CD4-positive, alpha-beta T cell (primary cell): ENCODE results near the gene CEP89. TPM values are rescaled to one million over a fixed set of nuclear protein-coding genes. Genes with fewer than 3 reads are reported as not detected.
"Not testable (repeated sequence)": the region's sequence is repeated elsewhere in the genome, so short reads cannot be mapped to it uniquely, and the experiment has no call there.

ENCODE experiments used
- ATAC-seq: fragments of 200-7000 bp; cut with Tn5 transposase; one replicate; pipeline ENCODE4 v1.10.0; 2022; ENCODE audit warnings: mild to moderate bottlenecking; ENCODE audit not compliant: poor library complexity
- CTCF ChIA-PET: fragments of 350-600 bp; sonication (Branson Sonifier 250); formaldehyde crosslinking; loops from one replicate; lab custom pipeline; 2021; ENCODE audit warnings: antibody characterized with exemption, inconsistent platforms; lab: Charles Lee
- POLR2A ChIA-PET: fragments of 350-600 bp; sonication (Branson Sonifier 250); formaldehyde crosslinking; loops from one replicate; lab custom pipeline; 2021; ENCODE audit warnings: antibody characterized with exemption, inconsistent platforms; lab: Charles Lee
- DNase-seq, 14 experiments: peaks; one replicate each; pipeline ENCODE4 v3.0.0-alpha.2; 2013 to 2020; ENCODE audit warnings: mixed read lengths in 2 of 14
- H3K27ac ChIP-seq, 2 donors: one replicate each; pipeline versions ENCODE4 v1.5.1 to v1.7.0; 2013; ENCODE audit warnings: low read length in 2 of 2, low read depth in 1 of 2, mild to moderate bottlenecking in 1 of 2
- H3K27me3 ChIP-seq, 2 experiments: 1 replicate in 1 of 2; 2 replicates in 1 of 2; pipeline versions ENCODE4 v1.6.1 to v1.7.0; 2013; ENCODE audit warnings: low read length in 2 of 2, control low read depth in 1 of 2, mild to moderate bottlenecking in 1 of 2, moderate library complexity in 1 of 2; ENCODE audit not compliant: insufficient read depth in 2 of 2, control insufficient read depth in 1 of 2
- H3K36me3 ChIP-seq: one replicate; pipeline ENCODE4 v1.6.1; 2013; ENCODE audit warnings: low read length, control low read depth; ENCODE audit not compliant: insufficient read depth
- H3K4me1 ChIP-seq: one replicate; pipeline ENCODE4 v1.6.1; 2013; ENCODE audit warnings: low read length, control low read depth; ENCODE audit not compliant: insufficient read depth
- H3K4me3 ChIP-seq: one replicate; pipeline ENCODE4 v1.5.1; 2013; ENCODE audit warnings: mild to moderate bottlenecking, low read length, moderate library complexity
- H3K9me3 ChIP-seq, 2 experiments: 1 replicate in 1 of 2; 2 replicates in 1 of 2; pipeline versions ENCODE4 v1.6.1 to v1.7.0; 2013; ENCODE audit warnings: low read length in 2 of 2, mild to moderate bottlenecking in 2 of 2, control low read depth in 1 of 2, moderate library complexity in 1 of 2; ENCODE audit not compliant: control insufficient read depth in 1 of 2, insufficient read depth in 1 of 2
- H3K27ac Mint-ChIP-seq: one replicate; pipeline ENCODE4 v1.8.0; 2020; ENCODE audit warnings: mixed read lengths
- H3K27me3 Mint-ChIP-seq: one replicate; pipeline ENCODE4 v1.8.0; 2021; ENCODE audit warnings: mixed read lengths
- H3K36me3 Mint-ChIP-seq: one replicate; pipeline ENCODE4 v1.8.0; 2021; ENCODE audit warnings: low read depth, mixed read lengths
- H3K4me1 Mint-ChIP-seq: one replicate; pipeline ENCODE4 v1.8.0; 2021; ENCODE audit warnings: low read depth, mixed read lengths
- H3K4me3 Mint-ChIP-seq: one replicate; pipeline ENCODE4 v1.8.0; 2020; ENCODE audit warnings: mild to moderate bottlenecking, mixed read lengths
- H3K9me3 Mint-ChIP-seq: one replicate; pipeline ENCODE4 v1.8.0; 2020; ENCODE audit warnings: mixed read lengths
- CTCF ChIP-seq: fragments of 200-600 bp; IDR thresholded peaks from one replicate; pipeline ENCODE4 v1.8.0; 2022; ENCODE audit warnings: antibody characterized with exemption, mild to moderate bottlenecking
- intact Hi-C, 2 experiments: fragments of 100-400 bp; cut with DNase I in 1 of 2; cut with micrococcal nuclease in 1 of 2; formaldehyde crosslinking; loops; one replicate each; pipeline versions ENCODE4 v1.15.1 to v1.9.0; 2023 to 2025; cut with DNase I, micrococcal nuclease
- total RNA-seq, 174 experiments: library from RNA in 2 of 174; stranded (reverse) in 2 of 174; gene quantifications; one replicate each; pipeline ENCODE4 v1.2.3 and lab custom pipeline; 2021 to 2026

CEP89 gene
- total RNA-seq, 2 experiments from 2014 or later: 4.0 to 5.1 TPM

- CTCF ChIA-PET: no interaction called here
- POLR2A ChIA-PET: no interaction called here
- Histone ChIP-seq H3K4me1 (peaks cover 11% of the 10 kb centered on the region), H3K9me3 (peaks cover 10 to 15% of the 10 kb centered on the region in 2 experiments), H3K27me3 (no peaks in the 10 kb centered on the region), H3K4me3 (no peak overlapping the region), H3K36me3 (no peaks in the 10 kb centered on the region), H3K27ac (no peak overlapping the region)
- no peak for ATAC-seq
- intact Hi-C loops: no loop called here
- H3K36me3 Mint-ChIP-seq: peaks cover 11% of the 10 kb centered on the region
- peaks cover 7% of the 10 kb centered on the region for H3K9me3 Mint-ChIP-seq
- no peaks in the 10 kb centered on the region for H3K4me1 Mint-ChIP-seq
- no peak for DNase-seq
- no peaks in the 10 kb centered on the region for H3K27me3 Mint-ChIP-seq
- no peak for TF ChIP-seq CTCF
- H3K4me3 Mint-ChIP-seq: no peak overlapping the region
- no peak overlapping the region for H3K27ac Mint-ChIP-seq
Measured at GRCh38 chr19:32843716-32844245, 128.0 kb downstream of the CEP89 start.

GRCh38 chr19:32842061-32842460, 129.7 kb downstream of the CEP89 start:
- H3K9me3 Mint-ChIP-seq: peaks cover 7% of the 10 kb centered on the region
- peaks cover 11% of the 10 kb centered on the region for H3K36me3 Mint-ChIP-seq
- Histone ChIP-seq H3K4me1 (peaks cover 11% of the 10 kb centered on the region), H3K27me3 (no peaks in the 10 kb centered on the region), H3K4me3 (no peak overlapping the region), H3K27ac (no peak overlapping the region), H3K9me3 (peaks cover 10 to 15% of the 10 kb centered on the region in 2 experiments), H3K36me3 (no peaks in the 10 kb centered on the region)
- POLR2A ChIA-PET: no interaction called here
- H3K4me3 Mint-ChIP-seq: no peak overlapping the region
- no peak overlapping the region for H3K27ac Mint-ChIP-seq
- no peak for TF ChIP-seq CTCF
- ATAC-seq: no peak
- no peak for DNase-seq
- intact Hi-C loops: no loop called here
- H3K27me3 Mint-ChIP-seq: no peaks in the 10 kb centered on the region
- CTCF ChIA-PET: no interaction called here
- no peaks in the 10 kb centered on the region for H3K4me1 Mint-ChIP-seq

GRCh38 chr19:32837531-32837930, 134.2 kb downstream of the CEP89 start:
- peaks cover 10 to 12% of the 10 kb centered on the region in 2 experiments for H3K9me3 ChIP-seq
- Mint-ChIP-seq H3K27ac (no peak overlapping the region), H3K4me1 (no peaks in the 10 kb centered on the region), H3K36me3 (peaks cover 11% of the 10 kb centered on the region), H3K27me3 (no peaks in the 10 kb centered on the region), H3K4me3 (no peak overlapping the region), H3K9me3 (peaks cover 7% of the 10 kb centered on the region)
- DNase-seq (no peak), ATAC-seq (no peak)
- H3K36me3 ChIP-seq: no peaks in the 10 kb centered on the region
- H3K27ac ChIP-seq: no peak overlapping the region
- no peaks in the 10 kb centered on the region for H3K27me3 ChIP-seq
- POLR2A ChIA-PET: no interaction called here
- H3K4me3 ChIP-seq: no peak overlapping the region
- intact Hi-C loops: no loop called here
- no peak for TF ChIP-seq CTCF
- no peaks in the 10 kb centered on the region for H3K4me1 ChIP-seq
- CTCF ChIA-PET: no interaction called here

GRCh38 chr19:32833388-32833787, 138.4 kb downstream of the CEP89 start:
- H3K36me3 Mint-ChIP-seq, H3K27me3 Mint-ChIP-seq, POLR2A ChIA-PET, H3K4me3 Mint-ChIP-seq, H3K4me3 ChIP-seq, ATAC-seq, H3K27ac ChIP-seq, intact Hi-C loops, H3K36me3 ChIP-seq, H3K4me1 Mint-ChIP-seq, H3K9me3 ChIP-seq, DNase-seq, H3K9me3 Mint-ChIP-seq, H3K27ac Mint-ChIP-seq, H3K27me3 ChIP-seq, CTCF ChIA-PET: not testable (repeated sequence)
- H3K4me1 ChIP-seq: peaks cover 12% of the 10 kb centered on the region

- POLR2A ChIA-PET, H3K36me3 Mint-ChIP-seq, H3K27ac ChIP-seq, DNase-seq, H3K4me1 Mint-ChIP-seq, H3K4me3 Mint-ChIP-seq, CTCF ChIA-PET, H3K4me3 ChIP-seq, intact Hi-C loops, H3K9me3 ChIP-seq, H3K27me3 ChIP-seq, H3K27ac Mint-ChIP-seq, H3K9me3 Mint-ChIP-seq, H3K27me3 Mint-ChIP-seq, ATAC-seq, H3K36me3 ChIP-seq: not testable (repeated sequence)
- H3K4me1 ChIP-seq: peaks cover 12% of the 10 kb centered on the region
Measured at GRCh38 chr19:32832825-32833224, 138.9 kb downstream of the CEP89 start.
